GM12874 (cell line): Measurements from ENCODE around the gene RPIA.

Experiments
- TF ChIP-seq, protein P1 (sequence below): IDR thresholded peaks from 2 replicates; pipeline ENCODE4 v1.5.1; 2011; ENCODE audit warnings: low read depth, mild to moderate bottlenecking, control low read depth, low read length, moderate library complexity; ENCODE audit not compliant: insufficient read depth

The RPIA gene

GRCh38 chr2:88671786-88672427 lies 19.6 kb upstream of the RPIA start:
- TF ChIP-seq, protein P1, sequence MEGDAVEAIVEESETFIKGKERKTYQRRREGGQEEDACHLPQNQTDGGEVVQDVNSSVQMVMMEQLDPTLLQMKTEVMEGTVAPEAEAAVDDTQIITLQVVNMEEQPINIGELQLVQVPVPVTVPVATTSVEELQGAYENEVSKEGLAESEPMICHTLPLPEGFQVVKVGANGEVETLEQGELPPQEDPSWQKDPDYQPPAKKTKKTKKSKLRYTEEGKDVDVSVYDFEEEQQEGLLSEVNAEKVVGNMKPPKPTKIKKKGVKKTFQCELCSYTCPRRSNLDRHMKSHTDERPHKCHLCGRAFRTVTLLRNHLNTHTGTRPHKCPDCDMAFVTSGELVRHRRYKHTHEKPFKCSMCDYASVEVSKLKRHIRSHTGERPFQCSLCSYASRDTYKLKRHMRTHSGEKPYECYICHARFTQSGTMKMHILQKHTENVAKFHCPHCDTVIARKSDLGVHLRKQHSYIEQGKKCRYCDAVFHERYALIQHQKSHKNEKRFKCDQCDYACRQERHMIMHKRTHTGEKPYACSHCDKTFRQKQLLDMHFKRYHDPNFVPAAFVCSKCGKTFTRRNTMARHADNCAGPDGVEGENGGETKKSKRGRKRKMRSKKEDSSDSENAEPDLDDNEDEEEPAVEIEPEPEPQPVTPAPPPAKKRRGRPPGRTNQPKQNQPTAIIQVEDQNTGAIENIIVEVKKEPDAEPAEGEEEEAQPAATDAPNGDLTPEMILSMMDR, result peak; percentile 71

DNA sequence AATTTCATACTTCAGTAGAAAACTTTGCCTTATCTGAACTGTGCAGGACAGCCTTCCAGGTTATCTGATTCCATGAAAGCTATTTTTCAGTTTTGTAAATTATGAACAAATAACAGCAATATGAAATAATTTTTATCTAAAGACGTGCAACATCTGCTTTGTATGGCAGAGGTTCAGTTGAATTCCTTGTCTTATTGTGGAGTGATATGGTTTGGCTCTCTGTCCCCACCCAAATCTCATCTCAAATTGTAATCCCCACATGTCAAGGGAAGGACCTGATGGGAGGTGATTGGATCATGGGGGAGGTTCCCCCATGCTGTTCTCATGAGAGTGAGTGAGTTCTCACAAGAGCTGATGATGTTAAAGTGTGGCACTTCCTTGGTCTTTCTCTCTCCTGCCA lies 18.1 kb upstream of the RPIA start:
- TF ChIP-seq, protein P1, result no peak

DNA sequence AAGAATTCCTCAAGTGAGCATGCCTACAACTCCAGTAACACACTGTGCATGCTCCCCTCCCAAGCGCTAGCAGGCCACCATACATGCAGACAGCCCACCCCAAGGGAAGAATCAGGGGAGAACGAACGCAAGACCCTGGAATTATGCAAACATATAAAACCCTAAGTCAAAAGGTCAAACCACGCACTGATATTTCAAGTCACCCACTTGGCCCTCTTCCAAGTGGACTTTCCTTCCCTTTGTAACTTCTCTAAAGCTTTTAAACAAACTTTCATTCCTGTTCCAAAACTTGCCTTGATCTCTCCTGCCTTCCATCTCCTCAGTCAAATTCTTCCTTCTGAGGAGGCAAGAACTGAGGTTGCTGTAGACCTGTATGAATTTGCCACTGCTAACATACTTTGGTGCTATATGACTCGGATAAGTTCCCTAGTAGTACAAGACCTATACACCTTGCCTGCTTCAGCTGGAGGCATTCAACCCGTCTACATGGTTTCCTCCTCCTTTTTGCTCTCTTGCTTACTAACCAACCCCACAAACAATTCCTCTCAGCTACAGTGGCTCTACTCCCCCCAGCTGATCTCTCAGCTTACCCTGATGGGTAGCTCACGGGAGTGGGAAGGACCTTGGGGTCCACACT lies 11.1 kb upstream of the RPIA start:
- TF ChIP-seq, protein P1, result no peak

- TF ChIP-seq, protein P1, result no peak
Measured at GRCh38 chr2:88680916-88681315, 10.6 kb upstream of the RPIA start.

GRCh38 chr2:88683160-88684021 lies 8.1 kb upstream of the RPIA start:
- TF ChIP-seq, protein P1, result no peak

GRCh38 chr2:88684519-88684918 lies 7.0 kb upstream of the RPIA start:
- TF ChIP-seq, protein P1, result no peak

DNA sequence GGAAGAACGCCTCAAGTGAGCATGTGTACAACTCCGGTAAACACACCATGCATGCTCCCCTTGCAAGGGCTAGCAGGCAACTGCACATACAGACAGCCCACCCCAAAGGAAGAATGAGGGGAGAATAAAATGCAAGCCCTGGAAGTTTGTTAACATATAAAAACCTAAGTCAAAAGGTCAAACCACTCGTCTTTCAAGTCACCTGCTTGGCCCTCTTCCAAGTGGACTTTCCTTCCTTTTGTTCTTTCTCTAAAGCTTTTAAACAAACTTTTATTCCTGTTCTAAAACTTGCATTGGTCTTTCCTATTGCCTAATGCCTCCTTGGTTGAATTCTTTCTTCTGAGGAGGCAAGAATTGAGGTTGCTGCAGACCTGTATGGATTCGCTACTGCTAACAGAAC lies 5.2 kb upstream of the RPIA start:
- TF ChIP-seq, protein P1, result no peak
